DND-41 (cell line): ENCODE data around the gene HDDC2.

Experiments used
- ATAC-seq: fragments of 200-7000 bp; cut with Tn5 transposase; 3 replicates; pipeline ENCODE4 v1.9.1; 2021; ENCODE audit warnings: low read depth; ENCODE audit not compliant: insufficient read depth
- DNase-seq: peaks from one replicate; pipeline ENCODE4 v3.0.0-alpha.2; 2020
- H2AFZ ChIP-seq: 2 replicates; pipeline ENCODE4 v1.6.0; 2012; ENCODE audit warnings: low read depth, low read length
- H3K27ac ChIP-seq: 2 replicates; pipeline ENCODE4 v1.5.1; 2012; ENCODE audit warnings: low read length, inconsistent platforms
- H3K27me3 ChIP-seq: fragments of 200-600 bp; sonication (generic); 2 replicates; pipeline ENCODE4 v1.6.0; 2012; ENCODE audit warnings: low read length, mild to moderate bottlenecking, inconsistent platforms; ENCODE audit not compliant: insufficient read depth, poor library complexity
- H3K36me3 ChIP-seq: 2 replicates; pipeline ENCODE4 v1.5.1; 2012; ENCODE audit warnings: low read length, inconsistent platforms; ENCODE audit not compliant: insufficient read depth
- H3K4me1 ChIP-seq: 2 replicates; pipeline ENCODE4 v1.5.1; 2012; ENCODE audit warnings: mild to moderate bottlenecking, low read length; ENCODE audit not compliant: insufficient read depth
- H3K4me2 ChIP-seq: 2 replicates; pipeline ENCODE4 v1.6.0; 2012; ENCODE audit warnings: mild to moderate bottlenecking, moderate library complexity, low read length, inconsistent platforms; ENCODE audit not compliant: insufficient read depth
- H3K4me3 ChIP-seq, 2 experiments: fragments of 200-600 bp in 1 of 2; shearing (Covaris generic) in 1 of 2; 2 replicates each; pipeline ENCODE4 v1.5.1; 2012 to 2016; ENCODE audit warnings: inconsistent platforms in 2 of 2, low read length in 2 of 2, mild to moderate bottlenecking in 2 of 2, low read depth in 1 of 2, moderate library complexity in 1 of 2
- H3K79me2 ChIP-seq: 2 replicates; pipeline ENCODE4 v1.6.0; 2012; ENCODE audit warnings: low read length, inconsistent platforms; ENCODE audit not compliant: insufficient read depth
- H3K9ac ChIP-seq: 2 replicates; pipeline ENCODE4 v1.6.0; 2012; ENCODE audit warnings: low read depth, mild to moderate bottlenecking, inconsistent platforms, low read length, moderate library complexity
- H3K9me3 ChIP-seq: 2 replicates; pipeline ENCODE4 v1.5.1; 2012; ENCODE audit warnings: low read length, moderate library complexity, mild to moderate bottlenecking, inconsistent platforms; ENCODE audit not compliant: insufficient read depth, severe bottlenecking
- H4K20me1 ChIP-seq: 2 replicates; pipeline ENCODE4 v1.6.0; 2012; ENCODE audit warnings: low read length; ENCODE audit not compliant: insufficient read depth
- EZH2 ChIP-seq: IDR thresholded peaks from 3 replicates; pipeline ENCODE4 v1.6.1; 2012; ENCODE audit warnings: borderline replicate concordance, low read depth, mild to moderate bottlenecking, moderate library complexity, low read length, inconsistent platforms; ENCODE audit not compliant: severe bottlenecking
- TF ChIP-seq, protein P1 (sequence below): IDR thresholded peaks from 2 replicates; pipeline ENCODE4 v1.5.1; 2012; ENCODE audit warnings: borderline replicate concordance, low read length, moderate library complexity, mild to moderate bottlenecking; ENCODE audit not compliant: poor library complexity, severe bottlenecking; ENCODE audit errors: extremely low read depth

HDDC2 gene

DNA sequence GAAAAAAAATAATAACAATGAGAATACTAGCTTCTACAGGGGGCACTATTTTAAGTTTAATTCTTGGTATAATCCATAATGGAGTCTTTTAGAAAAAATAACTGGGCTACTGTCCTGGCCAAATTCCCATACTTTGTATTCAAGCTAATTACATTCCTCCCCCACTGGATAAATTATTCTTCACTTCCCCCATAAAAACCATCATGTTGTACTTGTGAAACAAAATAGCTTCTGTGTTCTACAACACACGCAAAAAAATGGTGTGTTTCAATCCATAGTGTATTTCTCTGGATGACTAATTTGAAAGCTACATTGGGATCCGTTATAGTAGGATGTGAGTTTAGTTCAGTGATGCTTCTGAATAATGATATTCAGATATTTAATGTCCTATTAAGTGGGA lies 21.6 kb upstream of the HDDC2 start:
- H3K79me2 ChIP-seq = no peaks in the 10 kb centered on the region
- H3K27ac ChIP-seq = no peak overlapping the region
- no peak overlapping the region for H2AFZ ChIP-seq
- TF ChIP-seq EZH2 = no peak
- TF ChIP-seq, protein P1, sequence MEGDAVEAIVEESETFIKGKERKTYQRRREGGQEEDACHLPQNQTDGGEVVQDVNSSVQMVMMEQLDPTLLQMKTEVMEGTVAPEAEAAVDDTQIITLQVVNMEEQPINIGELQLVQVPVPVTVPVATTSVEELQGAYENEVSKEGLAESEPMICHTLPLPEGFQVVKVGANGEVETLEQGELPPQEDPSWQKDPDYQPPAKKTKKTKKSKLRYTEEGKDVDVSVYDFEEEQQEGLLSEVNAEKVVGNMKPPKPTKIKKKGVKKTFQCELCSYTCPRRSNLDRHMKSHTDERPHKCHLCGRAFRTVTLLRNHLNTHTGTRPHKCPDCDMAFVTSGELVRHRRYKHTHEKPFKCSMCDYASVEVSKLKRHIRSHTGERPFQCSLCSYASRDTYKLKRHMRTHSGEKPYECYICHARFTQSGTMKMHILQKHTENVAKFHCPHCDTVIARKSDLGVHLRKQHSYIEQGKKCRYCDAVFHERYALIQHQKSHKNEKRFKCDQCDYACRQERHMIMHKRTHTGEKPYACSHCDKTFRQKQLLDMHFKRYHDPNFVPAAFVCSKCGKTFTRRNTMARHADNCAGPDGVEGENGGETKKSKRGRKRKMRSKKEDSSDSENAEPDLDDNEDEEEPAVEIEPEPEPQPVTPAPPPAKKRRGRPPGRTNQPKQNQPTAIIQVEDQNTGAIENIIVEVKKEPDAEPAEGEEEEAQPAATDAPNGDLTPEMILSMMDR = no peak
- no peaks in the 10 kb centered on the region for H4K20me1 ChIP-seq
- no peak overlapping the region for H3K4me2 ChIP-seq
- ATAC-seq (no peak), DNase-seq (no peak)
- H3K9me3 ChIP-seq = no peaks in the 10 kb centered on the region
- no peaks in the 10 kb centered on the region for H3K4me1 ChIP-seq
- no peak overlapping the region for H3K9ac ChIP-seq
- H3K4me3 ChIP-seq = no peak overlapping the region
- H3K36me3 ChIP-seq = no peaks in the 10 kb centered on the region
- H3K27me3 ChIP-seq = peaks cover 5% of the 10 kb centered on the region

DNA sequence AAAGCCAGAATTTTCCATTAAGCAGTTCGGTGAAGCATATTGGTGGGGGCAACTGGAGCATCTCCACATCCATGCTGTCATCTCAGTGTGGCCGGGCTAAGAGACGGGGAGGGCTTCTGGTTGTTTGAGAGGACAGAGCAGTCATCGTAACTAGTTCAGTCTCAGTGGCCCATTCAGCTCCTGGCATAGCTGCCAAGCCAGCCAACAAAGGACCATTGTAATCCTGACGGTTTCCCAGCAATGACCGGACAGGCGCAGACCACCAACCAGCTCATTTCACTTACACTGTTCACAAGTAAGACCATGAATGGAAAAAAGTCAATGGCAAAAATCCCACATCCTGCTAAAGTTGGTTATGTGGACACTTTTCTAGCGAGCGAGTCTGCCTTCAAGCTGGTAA lies 14.9 kb upstream of the HDDC2 start:
- no peak for ATAC-seq
- Histone ChIP-seq H3K4me2 (no peak overlapping the region), H3K36me3 (no peaks in the 10 kb centered on the region), H3K9ac (no peak overlapping the region), H2AFZ (no peak overlapping the region), H3K9me3 (no peaks in the 10 kb centered on the region), H3K4me1 (no peaks in the 10 kb centered on the region), H3K27ac (no peak overlapping the region), H4K20me1 (no peaks in the 10 kb centered on the region), H3K79me2 (no peaks in the 10 kb centered on the region), H3K4me3 (no peak overlapping the region), H3K27me3 (peaks cover 4% of the 10 kb centered on the region)
- no peak for TF ChIP-seq EZH2
- TF ChIP-seq, protein P1 = no peak
- no peak for DNase-seq

DNA sequence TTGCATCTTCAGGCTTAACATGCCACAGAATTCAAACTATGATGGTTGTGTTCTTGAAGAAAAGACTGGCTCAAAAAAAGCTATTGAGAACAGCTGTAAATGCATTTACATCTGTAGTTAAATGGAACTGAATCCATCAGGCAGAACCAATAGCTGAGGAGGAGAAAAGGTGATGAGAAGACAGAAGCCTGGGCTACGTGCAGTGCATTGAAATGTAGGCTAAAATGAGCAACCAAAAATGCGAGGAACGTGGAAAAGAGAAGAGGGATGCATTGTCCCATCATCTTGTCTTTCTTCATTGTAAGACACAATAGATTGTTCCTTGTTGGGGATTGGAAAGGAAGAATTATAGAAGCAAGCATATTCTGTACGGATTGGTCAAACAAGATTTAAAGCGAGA lies 13.8 kb upstream of the HDDC2 start:
- Histone ChIP-seq H2AFZ (no peak overlapping the region), H3K79me2 (no peaks in the 10 kb centered on the region), H3K27me3 (peaks cover 4% of the 10 kb centered on the region), H3K4me2 (no peak overlapping the region), H3K4me3 (no peak overlapping the region), H3K27ac (no peak overlapping the region), H3K9ac (no peak overlapping the region), H3K36me3 (no peaks in the 10 kb centered on the region), H3K4me1 (no peaks in the 10 kb centered on the region), H3K9me3 (no peaks in the 10 kb centered on the region), H4K20me1 (no peaks in the 10 kb centered on the region)
- DNase-seq (no peak), ATAC-seq (no peak)
- TF ChIP-seq, protein P1 = no peak
- no peak for TF ChIP-seq EZH2

- H3K36me3 ChIP-seq = no peaks in the 10 kb centered on the region
- H3K27me3 ChIP-seq = peaks cover 4% of the 10 kb centered on the region
- DNase-seq = peak; percentile 45
- no peak overlapping the region for H2AFZ ChIP-seq
- H3K79me2 ChIP-seq = no peaks in the 10 kb centered on the region
- H3K4me1 ChIP-seq = no peaks in the 10 kb centered on the region
- ATAC-seq = peak; percentile 74
- H3K4me2 ChIP-seq = no peak overlapping the region
- H3K9ac ChIP-seq = no peak overlapping the region
- no peak overlapping the region for H3K27ac ChIP-seq
- TF ChIP-seq, protein P1 = peak; percentile 73
- no peak for TF ChIP-seq EZH2
- no peak overlapping the region for H3K4me3 ChIP-seq
- no peaks in the 10 kb centered on the region for H3K9me3 ChIP-seq
- H4K20me1 ChIP-seq = no peaks in the 10 kb centered on the region
Measured at GRCh38 chr6:125314009-125314581, 12.3 kb upstream of the HDDC2 start.
